ENCODE results near the gene FMR1.

- no peak for TF ChIP-seq CTCF (IDR thresholded peaks at IDR 0.05 in 8 of 11, conservative IDR thresholded peaks at IDR 0.05 in 3 of 11)
- no peak for TF ChIP-seq POLR2A (IDR thresholded peaks at IDR 0.05)
These were observed 23.5 kb downstream of the FMR1 start for GRCh38 chrX:147935156-147935758.
